HG03064 (cell line): ENCODE data around the gene TDRD7.
"Not testable (repeated sequence)": the region's sequence is repeated elsewhere in the genome, so short reads cannot be mapped to it uniquely, and the experiment has no call there.

Source experiments
- ATAC-seq: cut with Tn5 transposase; IDR thresholded peaks from one replicate; pipeline ENCODE4 v1.9.1; 2021; ENCODE audit warnings: low read depth; ENCODE audit not compliant: unreplicated experiment

Gene TDRD7

DNA sequence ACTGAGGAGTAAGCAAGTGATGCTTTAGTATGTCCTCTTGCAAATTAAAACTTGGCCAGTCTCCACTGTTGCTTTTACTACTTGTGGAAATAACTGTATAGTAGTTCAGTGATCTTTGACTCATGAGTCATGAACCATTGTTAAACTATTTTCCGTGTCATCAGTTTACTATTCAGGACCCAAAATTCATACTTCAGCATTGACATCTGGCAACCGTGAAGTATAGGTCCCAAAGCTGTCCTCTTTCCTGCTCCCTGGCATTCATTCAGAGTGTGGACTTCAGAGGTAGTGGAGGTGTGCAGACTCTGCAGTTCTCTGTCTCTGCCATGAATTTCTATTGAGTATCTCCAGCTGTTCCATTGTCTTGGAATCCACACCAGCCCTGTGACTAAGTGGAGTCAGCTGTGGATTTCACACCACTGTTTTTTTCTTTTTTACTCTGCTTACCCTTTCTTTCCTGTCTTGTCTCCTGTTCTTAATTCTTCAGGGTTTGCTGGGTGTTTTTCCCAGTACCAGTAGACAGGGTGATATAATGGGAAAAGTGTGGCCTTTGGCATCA lies 7.5 kb downstream of the TDRD7 start:
- ATAC-seq: no peak

DNA sequence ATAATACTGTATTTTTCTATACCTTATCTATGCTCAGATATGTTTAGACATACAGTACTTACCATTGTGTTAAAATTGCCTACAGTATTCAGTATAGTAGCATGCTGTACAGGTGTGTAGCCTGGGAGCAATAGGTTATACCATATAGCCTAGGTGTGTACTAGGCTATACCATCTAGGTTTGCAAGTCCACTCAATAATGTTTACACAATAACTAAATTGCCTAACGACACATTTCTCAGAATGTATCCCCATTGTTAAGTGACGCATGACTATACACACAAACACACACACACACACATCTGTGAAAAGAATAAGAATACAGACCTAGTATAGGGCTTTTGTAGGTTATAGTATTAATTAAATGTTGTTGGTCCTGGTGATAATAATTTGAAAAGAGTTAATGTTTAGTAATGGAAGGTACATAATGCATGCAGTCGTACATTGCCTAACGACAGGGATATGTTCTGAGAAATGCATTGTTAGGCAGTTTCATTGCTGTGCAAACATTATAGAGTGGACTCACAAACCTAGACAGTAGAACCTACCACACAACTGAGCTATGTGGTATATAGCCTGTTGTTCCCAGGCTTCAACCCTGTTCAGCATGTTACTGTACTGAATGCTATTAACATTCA lies 13.6 kb downstream of the TDRD7 start:
- no peak for ATAC-seq

DNA sequence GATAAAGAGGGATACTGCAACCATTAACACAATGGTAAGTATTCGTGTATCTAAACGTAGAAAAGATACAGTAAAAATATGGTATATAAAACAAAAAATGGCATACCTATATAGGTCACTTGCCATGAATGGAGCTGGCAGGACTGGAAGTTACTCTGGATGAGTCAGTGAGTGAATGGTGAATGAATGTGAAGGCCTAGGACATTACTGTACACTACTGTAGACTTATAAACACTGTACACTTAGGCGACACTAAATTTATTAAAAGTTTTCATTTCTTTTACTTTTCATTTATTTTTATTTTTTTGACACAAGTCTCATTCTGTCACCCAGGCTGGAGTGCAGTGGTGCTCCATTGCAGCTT lies 14.1 kb downstream of the TDRD7 start:
- no peak for ATAC-seq

DNA sequence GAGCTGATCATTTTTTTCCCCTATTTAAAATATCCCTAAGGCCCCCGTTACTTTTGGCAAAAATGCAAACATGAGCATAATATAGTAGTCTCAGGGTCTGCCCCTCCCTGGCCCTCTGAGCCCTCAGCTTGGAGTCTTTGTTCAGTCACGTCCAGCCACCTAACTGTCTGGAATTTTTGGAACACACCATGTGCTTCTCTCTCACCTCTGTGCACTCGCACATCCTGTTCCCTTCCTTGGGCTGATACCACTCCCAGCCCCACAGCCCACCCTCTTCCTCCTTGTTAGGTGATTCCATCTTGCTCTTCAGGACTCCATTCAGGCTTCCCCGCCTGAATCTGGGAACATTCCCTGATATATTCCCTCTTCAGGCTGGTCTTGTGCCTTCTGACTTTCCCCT lies 16.0 kb downstream of the TDRD7 start:
- no peak for ATAC-seq

DNA sequence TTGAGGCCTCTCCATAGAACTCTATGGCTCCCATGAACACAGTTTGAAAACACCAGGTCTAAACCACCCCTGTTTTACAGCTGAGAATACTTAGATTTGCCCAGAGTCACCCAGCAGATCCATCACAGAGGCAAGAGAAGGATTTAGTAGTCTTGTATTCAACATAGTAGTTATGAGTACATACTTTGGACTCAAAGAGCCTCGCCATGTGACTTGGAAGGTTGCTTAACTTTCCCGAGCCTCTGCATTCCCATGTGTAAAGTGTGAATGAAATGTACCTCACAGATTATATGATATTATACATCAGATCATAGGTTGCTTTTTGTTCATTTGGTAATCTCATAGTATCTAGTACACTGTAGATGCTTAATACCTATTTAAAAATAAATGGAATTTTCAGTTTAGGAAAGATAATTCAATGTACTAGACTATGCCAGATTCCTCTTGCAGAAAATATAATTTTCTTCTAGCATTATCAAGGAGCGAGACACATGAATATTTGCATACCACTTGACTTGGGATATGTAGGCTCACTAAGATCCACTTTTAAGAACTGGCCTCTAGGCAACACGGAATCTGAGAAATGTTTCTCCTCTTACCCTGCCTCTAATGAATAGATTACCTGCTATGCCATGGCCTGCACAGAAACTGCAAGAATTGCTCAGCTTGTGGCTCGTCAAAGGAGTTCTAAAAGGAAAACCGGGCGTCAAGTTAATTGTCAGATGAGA lies 18.6 kb downstream of the TDRD7 start:
- ATAC-seq: no peak

DNA sequence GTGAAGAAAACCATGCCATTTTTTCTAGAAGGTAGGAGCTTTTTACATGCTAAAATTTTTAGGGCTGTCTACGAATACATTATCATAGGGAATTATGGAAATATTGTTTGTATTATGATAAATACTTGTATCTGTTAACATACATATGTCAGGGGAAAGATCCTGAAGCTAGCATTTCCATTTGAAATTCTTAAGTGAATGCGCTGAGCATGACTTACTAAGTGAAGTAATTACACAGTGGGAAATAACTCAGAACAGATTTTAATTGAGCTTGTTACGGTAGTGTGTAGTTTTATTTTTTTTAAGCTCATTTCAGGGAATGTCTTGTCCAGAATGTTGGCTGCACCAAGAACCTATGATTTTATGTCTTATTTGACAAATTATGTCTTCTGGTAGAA lies 19.1 kb downstream of the TDRD7 start:
- no peak for ATAC-seq

DNA sequence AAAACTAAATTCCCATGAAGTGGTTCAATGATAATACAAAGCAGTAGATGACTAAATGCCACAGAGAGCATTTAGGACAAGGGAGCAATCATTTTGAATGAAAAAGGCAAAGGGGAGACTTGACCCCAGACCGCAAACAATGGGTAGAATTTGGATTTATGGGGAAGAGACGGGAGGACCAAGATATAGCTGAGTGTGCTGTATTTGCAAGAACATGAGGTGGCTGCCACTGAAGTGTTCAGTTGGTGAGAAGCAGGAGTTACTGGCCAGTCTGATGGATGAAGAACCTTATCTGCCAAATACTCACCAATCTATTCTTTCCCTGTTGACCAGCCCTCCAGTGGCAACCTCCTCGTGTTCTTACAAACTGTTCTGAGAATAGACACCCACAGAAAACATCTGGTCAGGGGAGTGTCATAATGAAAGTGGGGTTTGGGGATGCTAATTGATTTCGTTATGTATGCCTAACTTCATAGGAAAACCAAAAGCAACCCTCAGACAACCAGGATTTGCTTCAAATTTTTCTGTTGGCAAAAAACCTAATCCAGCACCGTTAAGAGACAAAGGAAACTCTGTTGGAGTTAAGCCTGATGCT lies 19.8 kb downstream of the TDRD7 start:
- no peak for ATAC-seq

DNA sequence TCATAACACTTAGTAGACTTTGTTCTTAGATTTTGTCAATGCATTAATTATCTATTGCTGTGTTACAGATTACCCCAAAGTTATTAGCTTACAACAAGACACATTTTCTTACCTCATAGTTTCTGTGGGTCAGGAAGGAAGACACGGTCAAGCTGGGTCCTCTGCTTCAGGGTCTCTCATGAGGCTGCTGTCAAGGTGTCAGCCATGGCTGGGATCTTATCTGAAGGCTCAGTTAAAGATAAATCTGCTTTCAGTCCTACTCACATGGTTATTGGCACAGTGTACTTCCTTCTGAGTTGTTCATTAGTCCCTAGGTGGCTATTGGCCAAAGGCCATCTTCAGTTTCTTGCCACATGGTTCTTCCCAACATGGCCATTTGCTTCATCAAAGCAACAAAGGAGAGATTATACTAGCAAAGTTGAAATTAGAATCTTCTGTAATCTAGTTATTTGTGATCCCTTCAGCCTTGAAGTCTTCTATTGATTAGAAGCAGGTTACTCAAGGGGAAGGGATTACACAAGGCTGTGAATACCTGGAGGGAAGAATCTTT lies 25.2 kb downstream of the TDRD7 start:
- ATAC-seq: no peak

DNA sequence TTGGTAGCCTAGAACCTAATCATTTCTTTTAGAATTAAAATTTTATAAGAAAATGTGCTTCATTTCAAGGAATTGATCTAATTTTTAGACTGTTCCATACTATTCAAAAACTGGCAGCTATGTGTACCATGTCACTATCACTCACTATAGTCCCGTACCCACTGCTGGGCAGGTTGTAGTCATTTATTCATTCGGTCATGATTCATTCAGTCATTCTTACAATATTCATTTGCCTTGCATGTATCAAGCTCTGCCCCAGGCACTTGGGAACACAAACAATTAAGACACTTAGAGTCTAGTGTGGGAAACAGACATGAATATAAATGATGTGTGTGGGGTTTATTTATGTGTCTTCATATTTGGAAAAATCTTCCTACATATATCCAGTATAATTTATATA lies 26.4 kb downstream of the TDRD7 start:
- no peak for ATAC-seq

DNA sequence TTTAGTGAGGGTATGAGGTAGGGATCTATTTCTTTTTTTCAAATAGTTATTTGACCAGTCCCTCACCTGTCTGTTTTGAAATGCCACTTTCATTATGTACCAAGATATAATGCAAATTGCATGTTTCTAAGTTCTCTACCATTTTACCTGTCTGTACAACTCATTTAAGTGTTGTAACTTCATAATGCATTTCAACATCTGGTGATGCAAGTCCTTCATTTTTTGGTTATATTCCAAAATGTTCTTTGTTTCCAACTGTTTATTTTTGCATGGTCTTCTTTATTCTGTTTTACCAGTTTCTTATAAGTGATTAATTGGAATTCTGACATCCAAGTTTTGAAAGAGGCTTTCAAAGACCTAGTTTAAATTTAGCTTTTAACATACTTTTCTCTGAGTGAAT lies 26.8 kb downstream of the TDRD7 start:
- no peak for ATAC-seq

DNA sequence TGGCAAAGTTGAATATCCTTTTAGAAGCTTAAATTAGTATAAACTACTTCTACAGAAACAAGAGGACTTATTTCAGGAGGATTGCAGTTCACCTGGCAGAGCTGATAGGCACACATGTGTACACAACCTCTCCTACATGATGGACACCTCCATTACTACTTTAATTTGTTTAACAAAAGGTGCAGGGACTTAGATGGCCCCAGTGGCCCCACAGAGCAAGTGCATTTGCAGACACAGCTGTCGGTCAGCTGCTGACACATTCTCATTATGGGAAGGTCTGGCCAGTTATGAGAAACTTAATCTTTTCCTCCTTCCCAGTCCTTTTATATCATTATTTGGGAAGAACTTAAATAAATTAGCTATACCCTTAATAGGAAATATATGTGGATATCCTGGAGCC lies 28.3 kb downstream of the TDRD7 start:
- ATAC-seq: no peak

DNA sequence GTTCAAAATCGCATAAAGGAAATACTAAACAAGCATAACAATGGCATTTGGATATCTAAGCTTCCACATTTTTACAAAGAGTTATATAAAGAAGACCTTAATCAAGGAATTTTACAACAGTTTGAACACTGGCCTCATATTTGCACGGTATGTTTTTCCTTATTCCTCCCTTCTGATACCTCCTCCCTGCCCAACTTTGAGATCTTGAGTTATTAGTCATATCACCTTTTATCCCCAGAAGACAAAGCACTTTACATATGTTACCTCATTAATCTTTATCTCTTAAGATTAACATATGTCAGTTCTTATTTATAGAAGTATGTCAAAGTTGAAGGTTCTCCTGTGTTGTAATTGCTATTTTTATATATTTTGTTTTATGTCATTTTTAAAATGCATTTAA lies 29.8 kb downstream of the TDRD7 start:
- ATAC-seq: no peak

DNA sequence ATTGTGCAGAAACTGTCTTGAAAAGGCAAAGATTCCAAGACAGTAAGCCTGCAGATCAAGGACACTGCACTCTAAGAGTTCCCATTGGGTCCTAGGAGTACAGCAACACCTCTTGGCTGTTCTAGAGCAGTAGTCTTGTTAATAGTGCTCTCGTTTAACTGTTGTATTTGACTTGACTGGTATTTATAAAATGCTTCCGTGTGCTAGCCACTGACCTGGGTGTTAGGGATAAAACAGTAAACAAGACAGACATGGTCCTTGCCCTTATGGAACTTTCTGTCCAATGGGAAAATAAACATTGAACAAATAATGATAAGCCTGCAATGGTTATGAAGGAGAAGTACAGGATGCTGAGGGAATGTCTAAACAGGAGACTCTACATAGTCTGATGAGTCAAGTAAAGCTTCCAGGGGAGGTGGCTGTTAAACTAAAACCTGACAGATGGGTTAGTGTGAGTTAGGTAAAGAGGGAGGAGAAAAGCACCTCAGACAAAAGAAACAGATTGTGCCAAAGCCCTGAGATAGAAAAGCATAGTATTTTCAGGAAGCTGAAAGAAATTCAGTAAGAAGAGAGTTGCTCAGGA lies 33.3 kb downstream of the TDRD7 start:
- ATAC-seq: no peak

DNA sequence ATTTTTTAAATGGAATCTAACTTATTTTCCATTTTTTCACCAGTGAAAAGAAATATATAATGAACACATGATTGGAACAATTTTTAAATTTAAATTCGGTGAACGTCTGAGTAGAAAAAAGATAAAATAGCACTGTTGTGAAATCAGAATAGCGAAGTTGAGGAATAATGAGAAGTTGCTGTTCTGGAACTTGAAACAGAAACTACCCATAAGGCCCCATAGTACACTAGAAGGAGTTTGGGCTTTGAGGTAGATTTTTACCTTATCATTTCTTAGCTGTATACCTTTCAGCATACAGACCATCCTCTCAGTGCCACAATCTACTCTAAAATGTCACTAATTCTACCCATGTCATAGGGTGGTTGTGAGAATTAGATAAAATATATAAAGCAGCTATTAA lies 35.1 kb downstream of the TDRD7 start:
- no peak for ATAC-seq

DNA sequence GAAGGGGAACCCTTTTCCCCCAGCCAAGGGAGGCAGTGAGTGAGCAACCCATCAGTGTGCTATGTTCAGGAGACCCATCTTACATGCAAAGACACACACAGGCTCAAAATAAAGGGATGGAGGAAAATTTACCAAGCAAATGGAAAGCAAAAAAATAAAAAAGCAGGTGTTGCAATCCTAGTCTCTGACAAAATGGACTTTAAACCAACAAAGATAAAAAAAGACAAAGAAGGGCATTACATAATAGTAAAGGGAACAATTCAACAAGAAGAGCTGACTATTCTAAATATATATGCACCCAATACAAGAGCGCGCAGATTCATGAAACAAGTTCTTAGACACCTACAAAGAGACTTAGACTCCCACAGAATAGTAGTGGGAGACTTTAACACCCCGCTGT lies 41.7 kb downstream of the TDRD7 start:
- ATAC-seq: not testable (repeated sequence)

DNA sequence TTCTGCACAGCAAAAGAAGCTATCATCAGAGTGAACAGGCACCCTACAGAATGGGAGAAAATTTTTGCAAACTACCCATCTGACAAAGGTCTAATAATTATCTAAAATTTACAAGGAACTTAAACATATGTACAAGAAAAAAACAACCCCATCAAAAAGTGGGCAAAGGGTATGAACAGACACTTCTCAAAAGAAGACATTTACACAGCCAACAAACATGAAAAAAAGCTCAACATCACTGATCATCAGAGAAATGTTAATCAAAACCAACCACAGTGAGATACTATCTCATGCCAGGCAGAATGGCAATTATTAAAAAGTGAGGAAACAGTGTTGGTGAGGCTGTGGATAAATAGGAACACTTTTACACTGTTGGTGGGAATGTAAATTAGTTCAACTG lies 44.9 kb downstream of the TDRD7 start:
- ATAC-seq: not testable (repeated sequence)

DNA sequence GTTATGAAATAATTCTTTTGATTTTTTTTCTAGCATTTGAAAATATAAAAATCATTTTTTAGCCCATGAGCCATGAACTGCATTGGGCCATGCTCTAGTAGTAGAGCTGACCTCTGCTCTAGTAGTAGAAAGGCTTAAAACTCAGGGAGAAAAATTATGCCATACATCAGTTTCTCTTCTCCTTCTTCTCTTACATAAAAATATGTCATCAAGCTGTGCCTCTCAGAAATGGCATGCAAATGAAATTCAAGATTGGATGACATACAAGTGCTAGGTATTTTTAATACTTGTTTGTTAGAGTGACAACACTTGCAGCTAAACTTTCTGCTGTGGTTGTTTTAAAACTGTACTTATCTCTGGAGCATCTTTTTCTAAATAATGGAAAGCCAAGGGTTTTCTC lies 47.4 kb downstream of the TDRD7 start:
- ATAC-seq: no peak

DNA sequence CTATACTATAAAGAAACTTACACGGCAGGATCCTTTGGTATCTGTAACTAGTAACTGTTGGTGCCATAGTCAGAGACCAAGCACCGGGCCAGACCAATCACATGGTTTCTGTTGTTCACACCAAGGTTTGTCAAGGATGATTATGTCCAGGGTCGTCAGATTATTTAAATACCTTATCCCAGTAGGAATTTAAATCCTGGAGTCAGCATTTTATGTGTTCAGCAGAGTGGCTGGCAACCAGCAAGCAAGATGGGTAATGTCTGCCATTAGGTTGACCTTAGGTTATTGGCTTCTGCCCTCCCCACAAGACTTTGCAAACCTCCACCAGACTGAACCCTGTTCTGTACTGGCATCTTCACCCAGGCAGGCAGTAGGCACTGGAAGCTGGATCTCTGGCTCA lies 50.3 kb downstream of the TDRD7 start:
- ATAC-seq: no peak

DNA sequence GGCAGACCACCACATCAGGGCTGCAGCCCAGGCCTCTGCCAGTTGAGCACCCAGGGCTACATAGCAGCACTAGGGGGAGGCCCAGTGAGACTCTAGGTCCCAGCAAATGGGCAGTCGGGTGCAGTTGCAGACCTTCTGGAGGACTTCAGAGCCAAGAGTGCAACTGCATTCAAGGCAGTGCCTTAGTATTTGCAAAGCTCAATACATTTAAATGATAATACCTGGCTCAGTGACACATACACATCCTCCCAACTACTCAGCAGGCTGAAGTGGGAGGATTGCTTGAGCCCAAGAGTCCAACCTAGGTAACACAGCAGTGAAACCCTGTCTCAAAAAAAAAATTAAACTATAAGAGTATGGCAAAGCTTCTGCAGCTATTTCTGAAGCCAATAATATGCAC lies 51.0 kb downstream of the TDRD7 start:
- ATAC-seq: no peak

DNA sequence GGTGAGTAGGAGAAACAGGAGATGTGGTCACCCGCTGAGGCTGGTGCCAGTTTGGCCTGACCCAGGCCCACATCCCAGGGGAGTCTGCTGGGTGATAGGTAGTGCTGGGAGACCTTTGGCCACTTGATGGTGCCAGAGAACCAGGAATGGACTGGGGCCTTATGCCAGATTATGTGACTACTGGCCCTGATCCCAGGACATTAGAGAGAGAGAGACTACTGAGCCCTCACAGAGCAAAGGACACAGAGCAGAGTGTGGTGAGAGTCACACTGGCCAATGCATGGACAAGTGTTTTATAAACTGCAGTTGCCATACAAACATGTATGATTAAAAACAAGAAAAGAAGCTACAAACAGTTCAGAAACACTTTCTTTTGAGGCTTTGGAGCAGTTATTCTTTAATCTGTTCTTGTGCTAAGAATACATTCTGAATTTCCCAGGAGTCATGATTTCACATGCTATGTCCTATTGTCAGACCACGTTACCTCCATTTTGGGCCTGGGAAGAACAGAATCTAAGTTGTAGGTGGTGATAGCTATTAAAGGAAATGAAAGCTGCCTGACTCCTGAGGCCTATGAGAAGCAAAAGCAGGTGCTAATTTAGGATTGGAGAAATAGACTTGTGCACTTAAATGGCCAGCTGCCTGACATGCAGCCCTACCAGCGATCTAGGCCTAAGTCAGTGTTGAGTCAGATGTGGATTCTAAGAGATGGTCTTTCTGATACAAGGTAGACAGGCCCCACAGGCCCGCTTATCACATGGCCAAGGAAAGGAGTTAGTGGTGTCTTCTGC lies 57.0 kb downstream of the TDRD7 start:
- peak; percentile 81 for ATAC-seq

DNA sequence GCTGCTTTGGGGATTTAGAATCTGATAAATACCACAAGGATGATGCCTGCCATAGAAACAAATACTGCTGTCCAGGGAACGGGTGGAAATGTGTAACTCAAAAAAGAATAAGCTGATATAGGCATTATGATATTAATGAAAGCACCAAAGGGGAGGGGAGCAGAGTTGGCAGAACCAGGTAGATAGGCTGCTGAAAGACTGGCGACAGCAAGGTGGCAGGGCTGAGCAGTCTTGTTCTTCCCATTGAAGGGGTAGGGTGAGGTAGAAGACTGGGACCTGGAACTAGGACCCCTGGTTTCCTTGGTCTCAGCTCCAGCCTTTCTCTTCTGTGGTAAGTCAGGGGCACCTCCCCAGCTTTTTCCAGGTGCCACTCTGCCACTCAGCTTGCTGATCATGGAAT lies 58.2 kb downstream of the TDRD7 start:
- ATAC-seq: no peak
